GM21367 (cell line): ENCODE data around the gene ZBTB7A.
"Not testable (repeated sequence)": the region's sequence is repeated elsewhere in the genome, so short reads cannot be mapped to it uniquely, and the experiment has no call there.

Experiments
- ATAC-seq: cut with Tn5 transposase; IDR thresholded peaks from one replicate; pipeline ENCODE4 v1.9.1; 2021; ENCODE audit not compliant: unreplicated experiment

Gene ZBTB7A

GRCh38 chr19:4018775-4019504 lies 47.8 kb downstream of the ZBTB7A start:
- no peak for ATAC-seq

GRCh38 chr19:4018140-4018613 lies 48.5 kb downstream of the ZBTB7A start:
- ATAC-seq: no peak

GRCh38 chr19:4016903-4017638 lies 49.6 kb downstream of the ZBTB7A start:
- no peak for ATAC-seq

DNA sequence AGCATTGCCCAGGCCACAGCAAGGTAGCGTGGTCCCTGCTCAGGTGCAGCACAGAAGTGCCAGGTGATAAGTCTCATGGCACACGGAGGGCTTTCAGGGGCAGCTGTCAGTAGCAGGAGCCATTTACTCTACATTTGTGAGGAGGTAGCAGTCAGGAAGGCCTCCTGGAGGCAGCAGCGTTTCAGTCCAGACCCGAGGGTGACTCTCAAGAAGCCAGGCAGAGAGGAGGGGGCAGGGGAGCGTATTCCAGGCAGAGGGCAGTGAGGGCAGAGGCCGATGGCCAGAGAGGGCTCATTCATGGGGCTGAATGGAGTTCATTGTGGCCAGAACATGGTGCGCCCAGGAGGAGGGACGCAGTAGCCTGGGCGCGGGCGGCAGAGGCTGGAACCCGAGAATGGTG lies 50.2 kb downstream of the ZBTB7A start:
- no peak for ATAC-seq

GRCh38 chr19:4015705-4016402 lies 50.8 kb downstream of the ZBTB7A start:
- ATAC-seq: no peak

- ATAC-seq: no peak
These were observed 51.9 kb downstream of the ZBTB7A start for GRCh38 chr19:4014541-4015491.

GRCh38 chr19:4013886-4014540 lies 52.7 kb downstream of the ZBTB7A start:
- ATAC-seq: no peak

DNA sequence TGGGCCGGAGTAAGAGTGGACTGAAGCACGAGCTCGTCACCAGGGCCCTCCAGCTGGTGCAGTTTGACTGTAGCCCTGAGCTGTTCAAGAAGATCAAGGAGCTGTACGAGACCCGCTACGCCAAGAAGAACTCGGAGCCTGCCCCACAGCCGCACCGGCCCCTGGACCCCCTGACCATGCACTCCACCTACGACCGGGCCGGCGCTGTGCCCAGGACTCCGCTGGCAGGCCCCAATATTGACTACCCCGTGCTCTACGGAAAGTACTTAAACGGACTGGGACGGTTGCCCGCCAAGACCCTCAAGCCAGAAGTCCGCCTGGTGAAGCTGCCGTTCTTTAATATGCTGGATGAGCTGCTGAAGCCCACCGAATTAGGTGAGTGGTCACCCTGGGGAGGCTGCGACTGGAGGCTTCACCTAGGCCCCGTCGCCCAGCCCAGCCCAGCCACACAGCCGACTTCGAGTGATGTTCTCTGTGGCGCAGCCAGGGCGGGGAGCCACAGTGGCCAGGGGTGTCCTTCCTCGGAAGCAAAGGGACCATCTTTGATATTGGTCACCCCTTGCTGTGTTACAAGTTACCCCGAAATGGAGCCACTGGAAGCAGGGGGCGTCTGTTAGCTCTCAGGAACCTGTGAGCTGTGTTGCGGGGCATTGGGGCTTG lies 53.6 kb downstream of the ZBTB7A start:
- no peak for ATAC-seq

- ATAC-seq: no peak
These were observed 54.4 kb downstream of the ZBTB7A start for GRCh38 chr19:4012092-4012974.

GRCh38 chr19:4011430-4011829 lies 55.3 kb downstream of the ZBTB7A start:
- ATAC-seq: not testable (repeated sequence)

DNA sequence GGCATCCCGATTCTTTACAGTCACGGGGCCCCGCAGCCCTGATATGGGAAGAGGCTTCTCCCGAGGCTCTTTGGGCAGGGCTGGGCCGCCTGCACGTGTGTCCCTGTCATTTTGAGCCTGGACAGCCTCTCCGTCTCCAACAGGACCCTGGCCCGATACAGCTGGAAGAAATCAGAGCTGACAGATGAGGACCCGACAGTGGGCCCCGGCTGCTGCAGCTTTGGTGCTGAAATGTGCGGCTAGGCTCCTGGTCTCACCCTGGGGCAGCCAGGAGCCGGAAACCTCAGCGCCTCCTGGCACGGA lies 55.9 kb downstream of the ZBTB7A start:
- ATAC-seq: no peak

DNA sequence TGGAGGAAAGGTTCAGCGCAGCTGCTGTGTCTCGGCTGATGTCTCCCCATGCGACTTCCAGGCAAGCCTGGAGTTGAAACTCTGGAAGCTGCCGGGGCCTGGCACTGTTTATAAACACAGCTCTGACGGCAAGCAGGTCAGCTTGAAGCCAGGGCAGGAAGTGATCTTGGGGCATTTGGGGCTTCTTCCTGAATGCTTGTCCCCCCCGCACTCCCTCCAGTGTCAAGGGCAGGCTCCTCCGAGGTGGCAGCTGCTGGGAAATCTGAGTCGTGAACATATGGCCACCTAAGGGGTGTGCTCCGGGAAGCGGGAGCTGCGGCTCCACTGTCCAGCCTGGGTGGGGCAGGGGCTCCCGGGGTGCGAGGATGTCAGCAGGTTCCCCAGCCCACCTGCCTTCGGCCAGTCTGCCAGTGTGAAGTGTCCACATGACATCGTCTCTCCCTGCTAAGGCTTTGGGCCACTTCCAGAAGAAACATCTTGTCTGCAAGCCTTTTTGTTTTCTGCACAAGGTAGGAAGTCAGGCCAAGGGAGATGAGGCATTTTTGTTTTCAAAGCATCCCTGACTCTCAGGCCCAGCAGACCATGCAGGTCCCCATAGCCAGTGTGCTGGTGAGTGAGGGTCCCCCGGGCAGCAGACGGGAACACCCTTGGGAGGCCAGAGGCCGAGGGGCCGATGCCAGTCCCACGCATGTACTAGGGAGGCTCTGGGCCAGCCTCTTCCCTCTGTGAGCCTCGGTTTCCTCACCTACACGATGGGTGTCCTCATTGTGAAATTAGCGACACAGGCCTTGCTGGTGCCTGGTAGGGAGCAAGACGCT lies 56.5 kb downstream of the ZBTB7A start:
- no peak for ATAC-seq

- no peak for ATAC-seq
These were observed 58.7 kb downstream of the ZBTB7A start for GRCh38 chr19:4007836-4008539.

DNA sequence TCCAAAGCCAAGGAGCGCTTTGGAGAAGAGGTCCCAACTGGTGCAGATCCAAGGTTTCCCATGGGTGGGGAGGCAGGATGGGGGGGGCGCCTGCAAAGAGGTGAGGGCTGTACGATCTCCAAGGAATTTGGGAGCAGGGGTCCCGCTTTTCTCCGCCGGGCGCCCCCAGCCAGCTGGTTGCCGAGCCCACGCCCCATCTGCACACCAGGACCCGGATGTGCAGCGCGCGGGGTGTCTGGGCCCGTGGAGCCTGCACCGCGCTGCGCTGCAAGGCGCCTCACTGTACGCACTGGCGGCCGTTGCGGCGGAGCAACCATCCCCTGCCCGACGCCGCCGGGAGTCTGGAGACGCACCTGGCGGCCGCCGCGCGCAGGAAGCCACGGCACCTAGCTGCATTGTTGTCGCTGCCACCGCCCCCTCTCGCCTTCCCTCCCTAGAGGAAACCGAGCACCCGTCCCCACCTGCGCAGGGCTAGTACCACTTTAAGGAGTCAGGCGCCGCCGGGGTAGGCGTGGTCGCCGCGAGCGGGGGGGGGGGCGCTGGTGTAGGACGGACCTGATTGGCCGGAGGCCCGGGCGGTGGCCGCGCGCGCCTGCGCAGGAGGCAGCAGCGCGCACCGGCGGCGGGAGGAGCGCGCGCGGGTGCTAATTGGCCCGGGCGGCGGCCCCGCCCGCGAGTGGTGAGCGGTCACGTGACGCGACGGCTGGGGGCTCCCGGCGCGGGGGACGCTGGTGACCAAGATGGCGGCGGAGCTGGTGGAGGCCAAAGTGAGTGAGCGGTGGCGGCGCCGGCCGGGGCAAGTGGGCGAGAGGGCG lies 59.5 kb downstream of the ZBTB7A start, which contains the start of gene PIAS4:
TSS of gene PIAS4 (plus strand) at position 716 of the 815 bp plus-strand sequence. CDS start at position 741, 25 bp downstream.
- peak; percentile 50 for ATAC-seq

- not testable (repeated sequence) for ATAC-seq
These were observed 61.3 kb downstream of the ZBTB7A start for GRCh38 chr19:4005436-4005835.

DNA sequence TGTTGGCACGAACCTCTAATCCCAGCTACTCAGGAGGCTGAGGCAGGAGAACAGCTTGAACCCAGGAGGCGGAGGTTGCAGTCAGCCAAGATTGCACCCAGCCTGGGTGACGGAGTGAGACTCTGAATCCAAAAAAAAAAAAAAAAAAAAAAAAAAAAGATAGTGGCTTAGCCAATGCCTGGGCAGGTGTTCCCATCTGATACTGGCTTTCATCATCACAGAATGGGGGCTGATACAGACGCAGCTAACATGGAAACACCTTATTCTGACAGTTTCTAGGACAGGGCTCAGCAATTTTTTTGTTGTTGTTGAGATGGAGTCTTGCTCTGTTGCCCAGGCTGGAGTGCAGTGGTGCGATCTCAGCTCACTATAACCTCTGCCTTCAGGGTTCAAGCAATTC lies 65.9 kb downstream of the ZBTB7A start:
- not testable (repeated sequence) for ATAC-seq
